Endodermal cell (in vitro differentiated cells): ENCODE results near the gene ZP2. TPM values are rescaled to one million over a fixed set of nuclear protein-coding genes. Genes with fewer than 3 reads are reported as not detected.
"Not testable (repeated sequence)": the region's sequence is repeated elsewhere in the genome, so short reads cannot be mapped to it uniquely, and the experiment has no call there.

Source experiments
- DNase-seq: peaks from one replicate; pipeline ENCODE4 v3.0.0-alpha.2; 2017
- H3K27ac ChIP-seq: 2 replicates; pipeline ENCODE4 v1.5.1; 2013; ENCODE audit warnings: mild to moderate bottlenecking, low read depth, low read length, moderate library complexity
- H3K27me3 ChIP-seq: 2 replicates; pipeline ENCODE4 v1.6.1; 2013; ENCODE audit warnings: mild to moderate bottlenecking, low read length, moderate library complexity; ENCODE audit not compliant: insufficient read depth, control insufficient read depth, poor library complexity, severe bottlenecking
- H3K36me3 ChIP-seq: 2 replicates; pipeline ENCODE4 v1.7.0; 2013; ENCODE audit warnings: mild to moderate bottlenecking, low read length, moderate library complexity; ENCODE audit not compliant: control insufficient read depth, insufficient read depth
- H3K4me1 ChIP-seq: one replicate; pipeline ENCODE4 v1.7.0; 2013; ENCODE audit warnings: low read length; ENCODE audit not compliant: control insufficient read depth, insufficient read depth
- H3K4me3 ChIP-seq: 2 replicates; pipeline ENCODE4 v1.5.1; 2013; ENCODE audit warnings: mild to moderate bottlenecking, low read length, moderate library complexity
- H3K9ac ChIP-seq: 2 replicates; pipeline ENCODE4 v1.6.1; 2013; ENCODE audit warnings: mild to moderate bottlenecking, low read length, moderate library complexity; ENCODE audit not compliant: poor library complexity, severe bottlenecking; ENCODE audit errors: extremely low read depth
- H3K9me3 ChIP-seq: 2 replicates; pipeline ENCODE4 v1.6.1; 2013; ENCODE audit warnings: mild to moderate bottlenecking, low read length, moderate library complexity; ENCODE audit not compliant: control insufficient read depth
- H3K27ac Mint-ChIP-seq: 2 replicates; pipeline ENCODE4 v1.8.0; 2020; ENCODE audit warnings: mixed read lengths
- H3K27me3 Mint-ChIP-seq: 2 replicates; pipeline ENCODE4 v1.8.0; 2021; ENCODE audit warnings: mild to moderate bottlenecking, mixed read lengths; ENCODE audit not compliant: insufficient read depth
- H3K36me3 Mint-ChIP-seq: 2 replicates; pipeline ENCODE4 v1.8.0; 2020; ENCODE audit warnings: low read depth, mixed read lengths
- H3K4me1 Mint-ChIP-seq: 2 replicates; pipeline ENCODE4 v1.8.0; 2020; ENCODE audit warnings: mixed read lengths
- H3K4me3 Mint-ChIP-seq: 2 replicates; pipeline ENCODE4 v1.8.0; 2020; ENCODE audit warnings: mild to moderate bottlenecking, moderate library complexity, mixed read lengths
- H3K9me3 Mint-ChIP-seq: 2 replicates; pipeline ENCODE4 v1.8.0; 2020; ENCODE audit warnings: mild to moderate bottlenecking, mixed read lengths
- WGBS, 2 experiments: methylation state at CpG; one replicate each; pipeline versions ENCODE4 v1.1.5 to v1.1.7; 2013; ENCODE audit warnings: missing lambda C conversion rate in 2 of 2, mixed read lengths in 1 of 2; ENCODE audit not compliant: insufficient coverage in 1 of 2, insufficient read length in 1 of 2; 5-methylcytosine and 5-hydroxymethylcytosine counted together
- total RNA-seq, 2 donors: library from RNA; stranded (reverse); fragmentation: NEBNext Ultra II Directional in 1 of 2; extraction: Animal tissue kit (Norgen Biotek cat#: 25700) in 1 of 2; gene quantifications; 2 replicates in 1 of 2; 3 replicates in 1 of 2; pipeline ENCODE4 v1.2.1, GENCODE V29; 2021
- TF ChIP-seq, protein P1 (sequence below): fragments of 200-600 bp; sonication (generic); conservative IDR thresholded peaks from 2 replicates; pipeline ENCODE4 v1.5.0; 2021; ENCODE audit warnings: antibody characterized with exemption, mild to moderate bottlenecking

Gene ZP2
- total RNA-seq, 2 donors from 2014 or later: not detected

DNA sequence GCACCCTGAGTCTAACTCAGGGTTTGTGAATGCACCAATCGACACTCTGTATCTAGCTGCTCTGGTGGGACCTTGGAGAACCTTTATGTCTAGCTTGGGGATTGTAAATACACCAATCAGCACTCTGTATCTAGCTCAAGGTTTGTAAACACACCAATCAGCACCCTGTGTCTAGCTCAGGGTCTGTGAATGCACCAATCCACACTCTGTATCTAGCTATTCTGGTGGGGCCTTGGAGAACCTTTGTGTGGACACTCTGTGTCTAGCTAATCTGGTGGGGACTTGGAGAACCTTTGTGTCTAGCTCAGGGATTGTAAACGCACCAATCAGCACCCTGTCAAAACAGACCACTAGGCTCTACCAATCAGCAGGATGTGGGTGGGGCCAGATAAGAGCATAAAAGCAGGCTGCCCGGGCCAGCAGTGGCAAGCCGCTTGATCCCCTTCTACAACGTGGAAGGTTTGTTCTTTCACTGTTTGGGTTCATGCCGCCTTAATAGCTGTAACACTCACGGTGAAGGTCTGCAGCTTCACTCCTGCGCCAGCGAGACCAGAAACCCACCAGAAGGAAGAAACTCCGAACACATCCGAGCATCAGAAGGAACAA lies 58.1 kb downstream of the ZP2 start:
- not testable (repeated sequence) for H3K4me3 ChIP-seq, H3K36me3 ChIP-seq, DNase-seq, H3K27ac Mint-ChIP-seq, H3K27ac ChIP-seq, H3K9ac ChIP-seq, H3K27me3 ChIP-seq, H3K4me1 ChIP-seq, H3K9me3 Mint-ChIP-seq, H3K36me3 Mint-ChIP-seq, H3K9me3 ChIP-seq, H3K4me1 Mint-ChIP-seq
- 89 to 94% methylated on average over 10 of the region's 11 CpGs for WGBS, 2 experiments
- Mint-ChIP-seq H3K4me3 (peak overlapping the region; percentile 41), H3K27me3 (peaks cover 44% of the 10 kb centered on the region)

DNA sequence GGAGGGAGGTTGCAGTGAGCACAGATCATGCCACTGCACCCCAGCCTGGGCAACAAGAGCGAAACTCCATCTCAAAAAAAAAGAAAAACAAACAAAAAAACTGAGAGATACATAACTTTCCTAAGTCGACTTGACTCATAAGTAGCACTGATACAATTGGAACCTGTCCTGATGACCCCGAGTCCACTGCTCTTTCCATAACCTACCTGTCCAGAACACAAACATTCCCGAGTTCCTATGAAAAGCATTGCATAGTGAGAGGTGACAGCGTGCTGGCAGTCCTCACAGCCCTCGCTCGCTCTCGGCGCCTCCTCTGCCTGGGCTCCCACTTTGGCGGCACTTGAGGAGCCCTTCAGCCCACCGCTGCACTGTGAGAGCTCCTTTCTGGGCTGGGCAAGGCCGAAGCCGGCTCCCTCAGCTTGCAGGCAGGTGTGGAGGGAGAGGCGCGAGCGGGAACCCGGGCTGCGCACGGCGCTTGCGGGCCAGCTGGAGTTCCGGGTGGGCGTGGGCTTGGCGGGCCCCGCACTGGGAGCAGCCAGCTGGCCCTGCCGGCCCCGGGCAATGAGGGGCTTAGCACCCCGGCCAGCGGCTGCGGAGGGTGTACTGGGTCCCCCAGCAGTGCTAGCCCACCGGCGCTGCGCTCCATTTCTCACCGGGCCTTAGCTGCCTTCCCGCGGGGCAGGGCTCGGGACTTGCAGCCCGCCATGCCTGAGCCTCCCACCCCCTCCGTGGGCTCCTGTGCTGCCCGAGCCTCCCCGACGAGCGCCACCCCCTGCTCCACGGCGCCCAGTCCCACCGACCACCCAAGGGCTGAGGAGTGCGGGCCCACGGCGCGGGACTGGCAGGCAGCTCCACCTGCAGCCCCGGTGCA lies 59.0 kb downstream of the ZP2 start:
- not testable (repeated sequence) for H3K4me1 ChIP-seq, H3K36me3 Mint-ChIP-seq, H3K9ac ChIP-seq, H3K36me3 ChIP-seq, H3K27ac ChIP-seq, H3K9me3 Mint-ChIP-seq, H3K27ac Mint-ChIP-seq, H3K4me3 ChIP-seq, H3K4me1 Mint-ChIP-seq, H3K9me3 ChIP-seq, H3K27me3 ChIP-seq
- peak overlapping the region; percentile 41 for H3K4me3 Mint-ChIP-seq
- WGBS, 2 experiments: 93 to 94% methylated on average over 10 to 51 of the region's 51 CpGs
- H3K27me3 Mint-ChIP-seq: peaks cover 36% of the 10 kb centered on the region
- peak; percentile 61 for DNase-seq

DNA sequence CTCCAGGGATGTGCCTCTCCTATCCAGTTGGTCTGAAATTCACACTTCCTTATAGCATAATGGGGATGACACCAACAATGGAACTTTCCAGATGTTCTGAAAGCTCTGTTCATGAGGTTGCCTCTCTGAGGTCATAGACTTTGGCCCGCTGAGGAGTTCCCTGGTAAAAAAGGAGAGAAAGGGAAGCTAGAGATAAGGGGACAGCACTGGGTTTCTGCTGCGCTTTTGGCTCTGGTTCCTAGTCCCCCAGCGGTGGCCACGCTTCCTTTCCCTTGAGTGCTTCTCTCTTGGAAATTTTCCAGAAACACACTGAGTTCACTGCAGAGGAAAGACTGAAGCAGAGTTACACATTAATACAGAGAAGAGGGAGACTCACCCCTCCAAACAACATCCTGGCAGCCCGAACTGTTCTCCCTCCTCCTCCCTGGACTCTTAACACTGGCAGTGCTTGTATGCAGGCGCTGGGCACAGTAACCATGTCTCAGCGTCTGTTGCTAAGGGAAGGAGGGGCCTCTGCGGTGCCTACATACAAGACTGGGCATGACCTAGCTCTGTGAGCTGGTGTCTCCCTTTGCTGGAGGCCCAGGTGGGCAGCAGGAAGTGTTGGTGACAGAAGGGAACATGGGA lies 60.9 kb downstream of the ZP2 start, which contains the start of gene DNAH3:
Gene DNAH3 (minus strand): TSS at position 472 of the 627 bp plus-strand sequence. CDS start 527 bp downstream, outside the sequence.
- Histone ChIP-seq H3K9me3 (peaks cover 4% of the 10 kb centered on the region), H3K4me3 (no peak within 1 kb of the TSS), H3K4me1 (no peaks in the 10 kb centered on the region), H3K27ac (no peak within 1 kb of the TSS), H3K36me3 (no peaks in the 10 kb centered on the region), H3K9ac (no peak within 1 kb of the TSS), H3K27me3 (no peaks in the 10 kb centered on the region)
- DNase-seq: no peak
- Mint-ChIP-seq H3K36me3 (no peaks in the 10 kb centered on the region), H3K27ac (no peak within 1 kb of the TSS), H3K4me3 (no peak within 1 kb of the TSS), H3K27me3 (peaks cover 33% of the 10 kb centered on the region), H3K4me1 (peaks cover 3% of the 10 kb centered on the region), H3K9me3 (peaks cover 8% of the 10 kb centered on the region)
- TF ChIP-seq, protein P1, sequence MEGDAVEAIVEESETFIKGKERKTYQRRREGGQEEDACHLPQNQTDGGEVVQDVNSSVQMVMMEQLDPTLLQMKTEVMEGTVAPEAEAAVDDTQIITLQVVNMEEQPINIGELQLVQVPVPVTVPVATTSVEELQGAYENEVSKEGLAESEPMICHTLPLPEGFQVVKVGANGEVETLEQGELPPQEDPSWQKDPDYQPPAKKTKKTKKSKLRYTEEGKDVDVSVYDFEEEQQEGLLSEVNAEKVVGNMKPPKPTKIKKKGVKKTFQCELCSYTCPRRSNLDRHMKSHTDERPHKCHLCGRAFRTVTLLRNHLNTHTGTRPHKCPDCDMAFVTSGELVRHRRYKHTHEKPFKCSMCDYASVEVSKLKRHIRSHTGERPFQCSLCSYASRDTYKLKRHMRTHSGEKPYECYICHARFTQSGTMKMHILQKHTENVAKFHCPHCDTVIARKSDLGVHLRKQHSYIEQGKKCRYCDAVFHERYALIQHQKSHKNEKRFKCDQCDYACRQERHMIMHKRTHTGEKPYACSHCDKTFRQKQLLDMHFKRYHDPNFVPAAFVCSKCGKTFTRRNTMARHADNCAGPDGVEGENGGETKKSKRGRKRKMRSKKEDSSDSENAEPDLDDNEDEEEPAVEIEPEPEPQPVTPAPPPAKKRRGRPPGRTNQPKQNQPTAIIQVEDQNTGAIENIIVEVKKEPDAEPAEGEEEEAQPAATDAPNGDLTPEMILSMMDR: no peak
- WGBS, 2 experiments: 90 to 94% methylated on average over 5 to 8 of the region's 8 CpGs

Other genes with a start within 250 kb of the ZP2 start
- gene DNAH3, start 60.7 kb downstream of the ZP2 start, total RNA-seq: under 1 TPM; 0.40 to 0.82 TPM
- gene LDAF1, start 52.9 kb downstream of the ZP2 start, total RNA-seq: 10 to 100 TPM; 16.5 to 28.8 TPM
- gene ANKS4B, start 22.1 kb upstream of the ZP2 start, total RNA-seq: 1 to 10 TPM in 1 of 2 donors, under 1 TPM in 1; 0.90 to 1.6 TPM
- 10 to 100 TPM; 14.2 to 21.0 TPM for gene CRYM, start 66.7 kb upstream of the ZP2 start, total RNA-seq